ENCODE data around the gene OPCML.

- TF ChIP-seq CTCF (IDR thresholded peaks at IDR 0.05; ENCODE audit: low read depth, low read length, missing input control) (no peak), ATF3 (IDR thresholded peaks at IDR 0.05) (no peak), MAX (IDR thresholded peaks at IDR 0.05) (no peak), NR2F2 (IDR thresholded peaks at IDR 0.05) (no peak), TAF1 (conservative IDR thresholded peaks at IDR 0.05) (no peak), ZBTB33 (IDR thresholded peaks at IDR 0.05) (no peak), FOXA1 (IDR thresholded peaks at IDR 0.05) (no peak), GABPA (IDR thresholded peaks at IDR 0.05 in 1 of 2, conservative IDR thresholded peaks at IDR 0.05 in 1 of 2) (no peak)
These were observed 25.1 kb downstream of the OPCML start for GRCh38 chr11:133507185-133507584.
